SU-DHL-6 (cell line): ENCODE data around the gene CUL1.

Source experiments
- H2AFZ ChIP-seq: fragments of 200-600 bp; sonication (generic); 2 replicates; pipeline ENCODE4 v1.6.1; 2014; ENCODE audit warnings: low read depth, mild to moderate bottlenecking, moderate library complexity, mixed read lengths, antibody characterized with exemption, low read length; ENCODE audit not compliant: severe bottlenecking
- H3F3A ChIP-seq: fragments of 200-600 bp; shearing (Covaris generic); 2 replicates; pipeline ENCODE4 v1.6.0; 2016; ENCODE audit warnings: antibody characterized with exemption, mild to moderate bottlenecking; ENCODE audit not compliant: insufficient read depth
- H3K27ac ChIP-seq: fragments of 200-600 bp; sonication (generic); 2 replicates; pipeline ENCODE4 v1.5.1; 2016; ENCODE audit warnings: low read depth, mild to moderate bottlenecking, low read length, moderate library complexity, mixed read lengths
- H3K27me3 ChIP-seq: fragments of 200-600 bp; sonication (generic), shearing (Covaris generic); 2 replicates; pipeline ENCODE4 v1.6.0; 2014; ENCODE audit warnings: mild to moderate bottlenecking, low read length
- H3K36me3 ChIP-seq: fragments of 200-600 bp; sonication (generic); 2 replicates; pipeline ENCODE4 v1.6.1; 2014; ENCODE audit warnings: mild to moderate bottlenecking, low read length, mixed read lengths
- H3K4me2 ChIP-seq: fragments of 300-600, 200-600 bp; shearing (Covaris generic), sonication (generic); 2 replicates; pipeline ENCODE4 v1.6.0; 2014; ENCODE audit warnings: low read length, low read depth, mild to moderate bottlenecking; ENCODE audit not compliant: poor library complexity, severe bottlenecking
- H3K4me3 ChIP-seq: fragments of 200-600 bp; sonication (generic); 2 replicates; pipeline ENCODE4 v1.5.1; 2014; ENCODE audit warnings: antibody characterized with exemption, low read length, mild to moderate bottlenecking, mixed read lengths; ENCODE audit not compliant: insufficient read depth, poor library complexity, severe bottlenecking
- H3K79me2 ChIP-seq: fragments of 200-600 bp; sonication (generic); 2 replicates; pipeline ENCODE4 v1.6.1; 2014; ENCODE audit warnings: mild to moderate bottlenecking, low read length, moderate library complexity; ENCODE audit not compliant: insufficient read depth
- H3K9ac ChIP-seq: fragments of 200-600 bp; sonication (generic); 2 replicates; pipeline ENCODE4 v1.7.0; 2014; ENCODE audit warnings: mild to moderate bottlenecking, low read length
- H3K9me2 ChIP-seq: fragments of 200-600 bp; sonication (generic); replicated peaks from 2 replicates; pipeline ENCODE4 v1.6.1; 2014; ENCODE audit warnings: low read length; ENCODE audit not compliant: insufficient read depth
- H3K9me3 ChIP-seq: fragments of 200-600 bp; sonication (generic); 2 replicates; pipeline ENCODE4 v1.6.1; 2014; ENCODE audit warnings: low read length, mixed read lengths; ENCODE audit not compliant: insufficient read depth
- H4K20me1 ChIP-seq: fragments of 200-600 bp; sonication (generic); 2 replicates; pipeline ENCODE4 v1.6.1; 2014; ENCODE audit warnings: low read depth, mild to moderate bottlenecking, antibody characterized with exemption, low read length, moderate library complexity, mixed read lengths
- EZH2phosphoT487 ChIP-seq: fragments of 200-600 bp; sonication (generic), shearing (Covaris generic); conservative IDR thresholded peaks from 2 replicates; pipeline ENCODE4 v1.6.1; 2018; ENCODE audit warnings: mild to moderate bottlenecking, antibody characterized with exemption, low read length, moderate library complexity, mixed read lengths
- TF ChIP-seq, protein P1 (sequence below): fragments of 200-600 bp; sonication (generic); IDR thresholded peaks from one replicate; pipeline ENCODE4 v1.5.1; 2017; ENCODE audit warnings: antibody characterized with exemption, mild to moderate bottlenecking, low read length, moderate library complexity; ENCODE audit not compliant: insufficient read depth, poor library complexity, severe bottlenecking

CUL1 gene

DNA sequence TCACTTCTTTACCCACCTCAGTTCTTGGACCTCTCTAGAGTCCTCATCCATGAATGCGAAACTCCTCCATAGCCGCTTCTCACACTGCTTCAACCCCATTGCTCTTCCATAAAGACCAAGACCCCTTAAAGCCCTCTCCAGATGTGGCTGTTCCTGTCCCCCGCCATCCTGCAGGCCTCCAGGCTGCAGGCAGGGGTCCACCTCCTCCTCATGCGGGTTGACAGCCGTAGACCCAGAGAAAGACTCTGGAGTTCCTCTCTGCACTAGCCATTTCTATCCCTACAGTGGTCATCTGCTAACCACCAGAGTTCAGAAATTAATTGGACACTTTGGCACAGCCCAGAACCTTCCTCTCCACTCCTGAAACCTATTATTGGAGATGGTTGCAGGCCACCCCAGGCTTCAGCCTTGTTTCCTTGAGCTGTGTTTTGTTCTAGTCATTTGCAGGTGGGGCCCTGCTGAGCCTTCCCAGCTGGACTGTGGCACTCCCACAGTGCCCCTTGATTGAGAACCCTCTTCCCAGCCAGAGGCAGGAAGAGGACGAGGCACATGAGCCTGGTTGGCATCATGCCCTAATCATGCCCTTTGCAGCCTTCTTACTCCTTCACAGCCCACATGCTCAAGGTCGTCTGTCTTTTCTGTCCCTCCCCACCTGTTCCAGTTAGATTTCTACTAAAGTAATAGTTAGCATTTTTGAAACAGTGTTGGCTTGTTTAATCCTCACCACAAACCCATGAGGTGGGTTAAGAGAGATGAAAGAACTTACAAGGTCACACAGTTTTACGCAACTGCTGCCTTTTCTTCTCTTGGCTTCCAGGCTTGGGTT lies 23.9 kb downstream of the CUL1 start:
- TF ChIP-seq, protein P1, sequence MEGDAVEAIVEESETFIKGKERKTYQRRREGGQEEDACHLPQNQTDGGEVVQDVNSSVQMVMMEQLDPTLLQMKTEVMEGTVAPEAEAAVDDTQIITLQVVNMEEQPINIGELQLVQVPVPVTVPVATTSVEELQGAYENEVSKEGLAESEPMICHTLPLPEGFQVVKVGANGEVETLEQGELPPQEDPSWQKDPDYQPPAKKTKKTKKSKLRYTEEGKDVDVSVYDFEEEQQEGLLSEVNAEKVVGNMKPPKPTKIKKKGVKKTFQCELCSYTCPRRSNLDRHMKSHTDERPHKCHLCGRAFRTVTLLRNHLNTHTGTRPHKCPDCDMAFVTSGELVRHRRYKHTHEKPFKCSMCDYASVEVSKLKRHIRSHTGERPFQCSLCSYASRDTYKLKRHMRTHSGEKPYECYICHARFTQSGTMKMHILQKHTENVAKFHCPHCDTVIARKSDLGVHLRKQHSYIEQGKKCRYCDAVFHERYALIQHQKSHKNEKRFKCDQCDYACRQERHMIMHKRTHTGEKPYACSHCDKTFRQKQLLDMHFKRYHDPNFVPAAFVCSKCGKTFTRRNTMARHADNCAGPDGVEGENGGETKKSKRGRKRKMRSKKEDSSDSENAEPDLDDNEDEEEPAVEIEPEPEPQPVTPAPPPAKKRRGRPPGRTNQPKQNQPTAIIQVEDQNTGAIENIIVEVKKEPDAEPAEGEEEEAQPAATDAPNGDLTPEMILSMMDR = no peak
- no peak for TF ChIP-seq EZH2phosphoT487
- no peaks in the 10 kb centered on the region for H3K9me3 ChIP-seq
- H3F3A ChIP-seq = no peaks in the 10 kb centered on the region
- H3K9ac ChIP-seq = no peak overlapping the region
- H3K36me3 ChIP-seq = no peaks in the 10 kb centered on the region
- H3K4me2 ChIP-seq = no peak overlapping the region
- peaks cover 100% of the 10 kb centered on the region for H3K79me2 ChIP-seq
- H3K27me3 ChIP-seq = no peaks in the 10 kb centered on the region
- H3K9me2 ChIP-seq = no peaks in the 10 kb centered on the region
- no peak overlapping the region for H3K4me3 ChIP-seq
- H3K27ac ChIP-seq = no peak overlapping the region
- no peak overlapping the region for H2AFZ ChIP-seq
- H4K20me1 ChIP-seq = peaks cover 61% of the 10 kb centered on the region

DNA sequence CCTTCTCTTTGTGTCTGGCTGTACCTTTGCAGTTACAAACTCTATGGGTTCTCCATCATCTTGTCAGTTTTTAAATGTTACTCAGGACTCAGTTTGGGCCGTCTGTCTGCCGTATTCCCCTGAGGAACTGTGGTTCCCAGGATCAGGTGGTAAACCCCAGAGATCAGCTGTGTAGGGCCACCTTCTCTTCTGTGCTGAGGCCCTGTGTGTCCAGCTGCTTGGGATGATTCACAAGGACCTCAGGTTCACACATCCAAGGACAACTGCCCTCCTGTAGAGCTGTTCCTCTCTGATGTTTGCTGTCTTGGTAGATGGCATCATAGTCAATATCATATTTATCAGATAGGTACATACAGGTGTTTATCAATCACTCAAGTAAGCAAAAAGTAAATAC lies 24.5 kb downstream of the CUL1 start:
- H3K9ac ChIP-seq = no peak overlapping the region
- no peak overlapping the region for H2AFZ ChIP-seq
- H3K27ac ChIP-seq = no peak overlapping the region
- peaks cover 100% of the 10 kb centered on the region for H3K79me2 ChIP-seq
- H3K9me3 ChIP-seq = no peaks in the 10 kb centered on the region
- H3K9me2 ChIP-seq = no peaks in the 10 kb centered on the region
- TF ChIP-seq, protein P1 = no peak
- no peak for TF ChIP-seq EZH2phosphoT487
- no peaks in the 10 kb centered on the region for H3K27me3 ChIP-seq
- H3K4me2 ChIP-seq = no peak overlapping the region
- H3K4me3 ChIP-seq = no peak overlapping the region
- peaks cover 65% of the 10 kb centered on the region for H4K20me1 ChIP-seq
- no peaks in the 10 kb centered on the region for H3F3A ChIP-seq
- no peaks in the 10 kb centered on the region for H3K36me3 ChIP-seq

DNA sequence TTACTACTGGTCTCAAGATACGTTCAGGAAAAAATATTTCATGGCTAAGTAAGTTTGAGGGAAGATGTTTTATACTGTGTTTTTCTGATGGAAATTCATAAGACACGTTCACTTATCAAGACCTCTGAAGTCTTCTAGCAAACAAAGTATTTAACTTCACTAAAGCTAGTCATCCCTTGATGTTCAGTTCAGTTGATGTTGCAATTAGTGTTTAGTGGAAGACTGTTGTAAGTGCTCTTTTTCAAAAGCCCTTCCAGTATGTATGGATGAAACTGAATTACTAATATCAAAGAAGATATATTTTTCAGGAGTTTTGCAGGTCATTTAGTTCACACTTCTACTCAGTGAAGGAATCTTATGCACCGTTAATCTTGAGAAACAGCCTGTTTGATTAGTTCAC lies 25.1 kb downstream of the CUL1 start:
- Histone ChIP-seq H3K27ac (no peak overlapping the region), H3K9ac (no peak overlapping the region)

More for the DNA sequence above, 25.1 kb downstream of the CUL1 start:
- H3K9me2 ChIP-seq = no peaks in the 10 kb centered on the region
- no peak overlapping the region for H3K4me3 ChIP-seq
- no peak for TF ChIP-seq EZH2phosphoT487
- TF ChIP-seq, protein P1 = no peak
- H3K36me3 ChIP-seq = no peaks in the 10 kb centered on the region
- no peaks in the 10 kb centered on the region for H3F3A ChIP-seq
- H4K20me1 ChIP-seq = peaks cover 64% of the 10 kb centered on the region
- no peaks in the 10 kb centered on the region for H3K27me3 ChIP-seq
- H3K79me2 ChIP-seq = peaks cover 100% of the 10 kb centered on the region
- no peaks in the 10 kb centered on the region for H3K9me3 ChIP-seq
- H3K4me2 ChIP-seq = no peak overlapping the region
- no peak overlapping the region for H2AFZ ChIP-seq
